Left ventricle myocardium inferior (tissue), 1 donor: ENCODE data around the gene CS. TPM values are rescaled to one million over a fixed set of nuclear protein-coding genes. Genes with fewer than 3 reads are reported as not detected.

Source experiments
- DNase-seq: peaks from one replicate; pipeline ENCODE4 v3.0.0-alpha.2; 2020
- H3K27ac ChIP-seq: fragments of 200-600 bp; replicated peaks from 2 replicates; pipeline ENCODE4 v1.8.0; 2021
- H3K27me3 ChIP-seq: fragments of 200-600 bp; 2 replicates; pipeline ENCODE4 v1.8.0; 2021; ENCODE audit warnings: low read depth
- H3K36me3 ChIP-seq: fragments of 200-600 bp; 2 replicates; pipeline ENCODE4 v1.8.0; 2021
- H3K4me1 ChIP-seq: fragments of 200-600 bp; 2 replicates; pipeline ENCODE4 v1.8.0; 2021
- H3K4me3 ChIP-seq: fragments of 200-600 bp; 2 replicates; pipeline ENCODE4 v1.8.0; 2021; ENCODE audit warnings: mild to moderate bottlenecking, moderate library complexity
- H3K9me3 ChIP-seq: fragments of 200-600 bp; replicated peaks from 2 replicates; pipeline ENCODE4 v1.8.0; 2021
- intact Hi-C: fragments of 100-400 bp; cut with micrococcal nuclease; formaldehyde crosslinking; loops from one replicate; pipeline ENCODE4 v1.11.0; 2022
- total RNA-seq: library from RNA; stranded (reverse); fragmentation: NEBNext Ultra II Directional; extraction: Animal tissue kit (Norgen Biotek cat#: 25700); gene quantifications from one replicate; pipeline ENCODE4 v1.2.1, GENCODE V29; 2021
- TF ChIP-seq, protein P1 (sequence below): fragments of 200-600 bp; IDR thresholded peaks from 2 replicates; pipeline ENCODE4 v1.8.0; 2021; ENCODE audit warnings: antibody characterized with exemption, mild to moderate bottlenecking, borderline replicate concordance
- donor health status: DM: no; HTN: yes; CAD: no; lungs with severe emphysema.

Gene CS
- total RNA-seq, 1 donor from 2014 or later, result 780 TPM

DNA sequence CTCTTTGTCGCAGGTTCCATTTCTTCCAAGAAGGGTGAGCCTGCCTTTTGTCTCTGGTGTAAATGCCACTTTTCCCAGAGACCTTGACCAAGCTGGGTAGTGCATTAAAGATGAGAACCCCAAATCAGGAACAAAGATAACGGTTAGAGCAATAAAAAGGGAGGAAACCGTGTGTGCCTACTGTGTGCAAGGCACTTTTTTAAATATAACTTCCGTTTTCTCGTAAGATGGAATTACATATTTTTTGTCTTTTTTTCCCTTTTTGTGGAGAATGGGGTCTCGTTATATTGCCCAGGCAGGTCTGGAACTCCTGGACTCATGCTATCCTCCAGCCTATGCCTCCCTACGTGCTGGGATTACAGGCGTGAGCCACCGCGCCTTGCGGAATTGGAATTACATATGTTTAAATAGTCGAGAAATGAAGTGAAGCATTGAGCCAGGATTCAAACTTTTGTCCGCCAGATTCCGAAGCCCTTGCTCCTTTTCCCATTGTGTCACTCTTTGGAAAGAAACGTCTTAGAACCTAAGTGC, 76.5 kb downstream of the CS start:
- DNase-seq, result no peak
- Histone ChIP-seq H3K4me3 (peak overlapping the region; percentile 81), H3K27ac (peak overlapping the region; percentile 99), H3K27me3 (no peaks in the 10 kb centered on the region), H3K9me3 (no peaks in the 10 kb centered on the region), H3K36me3 (peaks cover 6% of the 10 kb centered on the region), H3K4me1 (peaks cover 62% of the 10 kb centered on the region)
- intact Hi-C loops, result no loop called here
- TF ChIP-seq, protein P1, sequence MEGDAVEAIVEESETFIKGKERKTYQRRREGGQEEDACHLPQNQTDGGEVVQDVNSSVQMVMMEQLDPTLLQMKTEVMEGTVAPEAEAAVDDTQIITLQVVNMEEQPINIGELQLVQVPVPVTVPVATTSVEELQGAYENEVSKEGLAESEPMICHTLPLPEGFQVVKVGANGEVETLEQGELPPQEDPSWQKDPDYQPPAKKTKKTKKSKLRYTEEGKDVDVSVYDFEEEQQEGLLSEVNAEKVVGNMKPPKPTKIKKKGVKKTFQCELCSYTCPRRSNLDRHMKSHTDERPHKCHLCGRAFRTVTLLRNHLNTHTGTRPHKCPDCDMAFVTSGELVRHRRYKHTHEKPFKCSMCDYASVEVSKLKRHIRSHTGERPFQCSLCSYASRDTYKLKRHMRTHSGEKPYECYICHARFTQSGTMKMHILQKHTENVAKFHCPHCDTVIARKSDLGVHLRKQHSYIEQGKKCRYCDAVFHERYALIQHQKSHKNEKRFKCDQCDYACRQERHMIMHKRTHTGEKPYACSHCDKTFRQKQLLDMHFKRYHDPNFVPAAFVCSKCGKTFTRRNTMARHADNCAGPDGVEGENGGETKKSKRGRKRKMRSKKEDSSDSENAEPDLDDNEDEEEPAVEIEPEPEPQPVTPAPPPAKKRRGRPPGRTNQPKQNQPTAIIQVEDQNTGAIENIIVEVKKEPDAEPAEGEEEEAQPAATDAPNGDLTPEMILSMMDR, result no peak

GRCh38 chr12:56222531-56222895, 77.6 kb downstream of the CS start:
- intact Hi-C loops, result no loop called here
- peaks cover 63% of the 10 kb centered on the region for H3K4me1 ChIP-seq
- DNase-seq, result no peak
- TF ChIP-seq, protein P1, result no peak
- H3K27me3 ChIP-seq, result no peaks in the 10 kb centered on the region
- no peaks in the 10 kb centered on the region for H3K9me3 ChIP-seq
- H3K27ac ChIP-seq, result peak overlapping the region; percentile 99
- peaks cover 4% of the 10 kb centered on the region for H3K36me3 ChIP-seq
- H3K4me3 ChIP-seq, result peak overlapping the region; percentile 81

- Histone ChIP-seq H3K4me1 (peaks cover 63% of the 10 kb centered on the region), H3K36me3 (peaks cover 3% of the 10 kb centered on the region), H3K4me3 (peak within 1 kb of the TSS; percentile 81), H3K27ac (peak within 1 kb of the TSS; percentile 99), H3K9me3 (no peaks in the 10 kb centered on the region), H3K27me3 (no peaks in the 10 kb centered on the region)
- peak; percentile 97 for DNase-seq
- TF ChIP-seq, protein P1, result no peak
- intact Hi-C loops, result no loop called here
Measured at GRCh38 chr12:56221757-56222530, 78.2 kb downstream of the CS start, which contains the start of gene RNF41. RNF41 (minus strand) TSS chr12:56221922; CDS start chr12:56214047, 7,875 bp downstream.

Other genes starting within 250 kb of the CS start
- gene ERBB3, start 220.2 kb downstream of the CS start, total RNA-seq, result 2.3 TPM
- 65.7 TPM for gene PA2G4, start 195.8 kb downstream of the CS start, total RNA-seq
- gene RPL41, start 183.7 kb downstream of the CS start, total RNA-seq, result 1,892 TPM
- 4.9 TPM for gene ZC3H10, start 182.1 kb downstream of the CS start, total RNA-seq
- 23.2 TPM for gene ESYT1, start 172.1 kb downstream of the CS start, total RNA-seq
- 54.1 TPM for gene MYL6B, start 147.7 kb downstream of the CS start, total RNA-seq
- gene MYL6, start 142.0 kb downstream of the CS start, total RNA-seq, result 508 TPM
- gene SMARCC2, start 110.8 kb downstream of the CS start, total RNA-seq, result 67.1 TPM
- 51.4 TPM for gene RNF41, start 78.4 kb downstream of the CS start, total RNA-seq
- 20.3 TPM for gene NABP2, start 76.0 kb downstream of the CS start, total RNA-seq
- not detected for gene SLC39A5, start 70.3 kb downstream of the CS start, total RNA-seq
- gene ANKRD52, start 41.9 kb downstream of the CS start, total RNA-seq, result 25.1 TPM
- gene COQ10A, start 33.4 kb downstream of the CS start, total RNA-seq, result 203 TPM
- gene CNPY2, start 15.7 kb upstream of the CS start, total RNA-seq, result 33.4 TPM
- gene PAN2, start 33.7 kb upstream of the CS start, total RNA-seq, result 49.5 TPM
- not detected for gene IL23A, start 38.6 kb upstream of the CS start, total RNA-seq
- gene STAT2, start 59.8 kb upstream of the CS start, total RNA-seq, result 34.9 TPM
- not detected for gene APOF, start 62.5 kb upstream of the CS start, total RNA-seq
- gene TIMELESS, start 149.1 kb upstream of the CS start, total RNA-seq, result 2.2 TPM
- gene MIP, start 154.3 kb upstream of the CS start, total RNA-seq, result not detected
- gene SPRYD4, start 168.2 kb upstream of the CS start, total RNA-seq, result 3.6 TPM
- 0.49 TPM for gene GLS2, start 187.8 kb upstream of the CS start, total RNA-seq
- 33.2 TPM for gene RBMS2, start 221.5 kb upstream of the CS start, total RNA-seq